B cell (primary cell): ENCODE data around the gene KRTAP27-1.

Experiments
- CTCF ChIP-seq: fragments of 200-600 bp; IDR thresholded peaks from one replicate; pipeline ENCODE4 v1.8.0; 2022; ENCODE audit warnings: antibody characterized with exemption, mild to moderate bottlenecking
- EZH2 ChIP-seq: IDR thresholded peaks from 2 replicates; pipeline ENCODE4 v1.6.1; 2012; ENCODE audit warnings: borderline replicate concordance, low read depth, mild to moderate bottlenecking, moderate library complexity, low read length; ENCODE audit not compliant: insufficient read depth, poor library complexity, severe bottlenecking

- TF ChIP-seq CTCF (no peak), EZH2 (no peak)
Measured at GRCh38 chr21:30372139-30372770, 34.8 kb upstream of the KRTAP27-1 start, which contains the start of gene KRTAP13-2.
